ENCODE results near the gene MMP12.
"Not testable (repeated sequence)": the region's sequence is repeated elsewhere in the genome, so short reads cannot be mapped to it uniquely, and the experiment has no call there.

Gene MMP12

DNA sequence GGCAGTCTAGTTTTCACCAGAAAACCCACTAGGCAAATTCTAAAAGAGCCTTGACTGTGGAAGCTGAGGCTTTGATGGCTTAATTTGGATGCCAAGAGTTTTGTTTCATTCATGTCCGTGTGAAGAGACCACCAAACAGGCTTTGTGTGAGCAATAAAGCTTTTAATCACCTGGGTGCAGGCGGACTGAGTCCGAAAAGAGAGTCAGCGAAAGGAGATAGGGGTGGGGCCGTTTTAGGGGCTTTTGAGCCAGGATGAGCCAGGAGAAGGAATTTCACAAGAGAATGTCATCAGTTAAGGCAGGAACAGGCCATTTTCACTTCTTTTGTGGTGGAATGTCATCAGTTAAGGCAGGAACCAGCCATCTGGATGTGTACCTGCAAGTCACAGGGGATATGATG, 29.1 kb upstream of the MMP12 start:
- H3K4me2 ChIP-seq (ENCODE audit: insufficient read depth, low read length); H3K27me3 ChIP-seq (ENCODE audit: insufficient read depth, low read length, poor library complexity); H4K20me1 ChIP-seq (ENCODE audit: insufficient read depth, low read length); H3K27ac ChIP-seq (ENCODE audit: low read length); ATAC-seq (ENCODE audit: insufficient read depth, low read depth); H3K9ac ChIP-seq (ENCODE audit: low read depth, low read length); H2AFZ ChIP-seq (ENCODE audit: low read depth, low read length); H3K4me1 ChIP-seq (ENCODE audit: insufficient read depth, low read length); H3K36me3 ChIP-seq (ENCODE audit: insufficient read depth, low read length); DNase-seq; H3K4me3 ChIP-seq (ENCODE audit: low read depth in 1 of 2, low read length in 2 of 2); H3K9me3 ChIP-seq (ENCODE audit: insufficient read depth, low read length, severe bottlenecking); H3K79me2 ChIP-seq (ENCODE audit: insufficient read depth, low read length): not testable (repeated sequence)

DNA sequence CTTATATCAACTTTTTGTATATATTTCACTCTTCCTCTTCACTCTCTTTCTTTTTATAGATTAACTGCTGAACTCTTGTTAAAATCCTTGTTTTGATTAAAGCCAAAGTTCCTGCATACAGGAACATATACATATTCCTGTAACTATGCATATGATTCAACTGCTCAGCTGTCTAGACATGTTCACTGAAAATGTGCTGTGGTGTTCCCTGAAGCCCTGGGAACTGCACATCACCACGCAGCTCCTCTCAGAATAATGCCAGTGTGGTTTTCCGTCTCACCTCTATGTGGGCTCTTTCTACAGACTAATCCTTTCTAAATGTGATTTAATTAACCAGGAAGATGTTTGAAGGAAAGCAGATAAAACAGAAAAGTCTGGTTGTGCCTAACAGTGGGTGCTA, 25.6 kb upstream of the MMP12 start:
- H3K79me2 ChIP-seq (ENCODE audit: insufficient read depth, low read length), result no peaks in the 10 kb centered on the region
- H3K9me3 ChIP-seq (ENCODE audit: insufficient read depth, low read length, severe bottlenecking), result no peaks in the 10 kb centered on the region
- no peaks in the 10 kb centered on the region for H4K20me1 ChIP-seq (ENCODE audit: insufficient read depth, low read length)
- H3K27me3 ChIP-seq (ENCODE audit: insufficient read depth, low read length, poor library complexity), result no peaks in the 10 kb centered on the region
- H3K36me3 ChIP-seq (ENCODE audit: insufficient read depth, low read length), result no peaks in the 10 kb centered on the region
- H3K4me1 ChIP-seq (ENCODE audit: insufficient read depth, low read length), result no peaks in the 10 kb centered on the region
- H3K9ac ChIP-seq (ENCODE audit: low read depth, low read length), result no peak overlapping the region
- no peak overlapping the region for H3K4me2 ChIP-seq (ENCODE audit: insufficient read depth, low read length)
- H3K4me3 ChIP-seq (ENCODE audit: low read depth in 1 of 2, low read length in 2 of 2), result no peak overlapping the region
- ATAC-seq (ENCODE audit: insufficient read depth, low read depth) (no peak), DNase-seq (no peak)
- H3K27ac ChIP-seq (ENCODE audit: low read length), result no peak overlapping the region
- TF ChIP-seq, protein P1, sequence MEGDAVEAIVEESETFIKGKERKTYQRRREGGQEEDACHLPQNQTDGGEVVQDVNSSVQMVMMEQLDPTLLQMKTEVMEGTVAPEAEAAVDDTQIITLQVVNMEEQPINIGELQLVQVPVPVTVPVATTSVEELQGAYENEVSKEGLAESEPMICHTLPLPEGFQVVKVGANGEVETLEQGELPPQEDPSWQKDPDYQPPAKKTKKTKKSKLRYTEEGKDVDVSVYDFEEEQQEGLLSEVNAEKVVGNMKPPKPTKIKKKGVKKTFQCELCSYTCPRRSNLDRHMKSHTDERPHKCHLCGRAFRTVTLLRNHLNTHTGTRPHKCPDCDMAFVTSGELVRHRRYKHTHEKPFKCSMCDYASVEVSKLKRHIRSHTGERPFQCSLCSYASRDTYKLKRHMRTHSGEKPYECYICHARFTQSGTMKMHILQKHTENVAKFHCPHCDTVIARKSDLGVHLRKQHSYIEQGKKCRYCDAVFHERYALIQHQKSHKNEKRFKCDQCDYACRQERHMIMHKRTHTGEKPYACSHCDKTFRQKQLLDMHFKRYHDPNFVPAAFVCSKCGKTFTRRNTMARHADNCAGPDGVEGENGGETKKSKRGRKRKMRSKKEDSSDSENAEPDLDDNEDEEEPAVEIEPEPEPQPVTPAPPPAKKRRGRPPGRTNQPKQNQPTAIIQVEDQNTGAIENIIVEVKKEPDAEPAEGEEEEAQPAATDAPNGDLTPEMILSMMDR (IDR thresholded peaks at IDR 0.05; ENCODE audit: borderline replicate concordance, extremely low read depth, low read length, poor library complexity, severe bottlenecking), result no peak
- no peak for TF ChIP-seq EZH2 (IDR thresholded peaks at IDR 0.05; ENCODE audit: borderline replicate concordance, low read depth, low read length, severe bottlenecking)
- no peak overlapping the region for H2AFZ ChIP-seq (ENCODE audit: low read depth, low read length)

DNA sequence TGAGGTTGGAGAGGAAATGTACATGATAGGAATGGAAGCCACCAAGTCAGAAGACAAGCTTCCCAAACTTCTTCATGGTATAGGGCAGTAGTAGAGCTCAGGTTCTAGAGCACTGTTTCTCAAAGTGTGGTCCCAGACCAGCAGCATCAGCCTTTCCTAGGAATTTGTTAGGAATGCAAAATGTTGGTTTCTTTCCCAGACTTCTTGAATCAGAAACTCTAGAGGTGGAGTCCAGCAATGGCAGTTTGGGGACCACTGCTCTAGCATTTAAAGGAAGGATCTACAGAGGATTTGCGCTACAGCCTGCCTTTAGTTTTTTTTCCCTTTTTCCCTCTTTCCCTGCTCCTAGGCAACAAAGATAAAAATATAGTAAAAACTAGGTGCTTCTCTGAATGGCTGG, 17.0 kb upstream of the MMP12 start:
- no peak for DNase-seq
- Histone ChIP-seq H4K20me1 (ENCODE audit: insufficient read depth, low read length) (no peaks in the 10 kb centered on the region), H3K27ac (ENCODE audit: low read length) (no peak overlapping the region), H3K4me2 (ENCODE audit: insufficient read depth, low read length) (no peak overlapping the region), H3K27me3 (ENCODE audit: insufficient read depth, low read length, poor library complexity) (no peaks in the 10 kb centered on the region), H3K4me3 (ENCODE audit: low read depth in 1 of 2, low read length in 2 of 2) (no peak overlapping the region), H3K79me2 (ENCODE audit: insufficient read depth, low read length) (no peaks in the 10 kb centered on the region), H3K9me3 (ENCODE audit: insufficient read depth, low read length, severe bottlenecking) (no peaks in the 10 kb centered on the region), H2AFZ (ENCODE audit: low read depth, low read length) (no peak overlapping the region), H3K9ac (ENCODE audit: low read depth, low read length) (no peak overlapping the region), H3K4me1 (ENCODE audit: insufficient read depth, low read length) (no peaks in the 10 kb centered on the region), H3K36me3 (ENCODE audit: insufficient read depth, low read length) (no peaks in the 10 kb centered on the region)
- ATAC-seq (ENCODE audit: insufficient read depth, low read depth), result no peak
- TF ChIP-seq, protein P1 (IDR thresholded peaks at IDR 0.05; ENCODE audit: borderline replicate concordance, extremely low read depth, low read length, poor library complexity, severe bottlenecking), result no peak
- TF ChIP-seq EZH2 (IDR thresholded peaks at IDR 0.05; ENCODE audit: borderline replicate concordance, low read depth, low read length, severe bottlenecking), result no peak

DNA sequence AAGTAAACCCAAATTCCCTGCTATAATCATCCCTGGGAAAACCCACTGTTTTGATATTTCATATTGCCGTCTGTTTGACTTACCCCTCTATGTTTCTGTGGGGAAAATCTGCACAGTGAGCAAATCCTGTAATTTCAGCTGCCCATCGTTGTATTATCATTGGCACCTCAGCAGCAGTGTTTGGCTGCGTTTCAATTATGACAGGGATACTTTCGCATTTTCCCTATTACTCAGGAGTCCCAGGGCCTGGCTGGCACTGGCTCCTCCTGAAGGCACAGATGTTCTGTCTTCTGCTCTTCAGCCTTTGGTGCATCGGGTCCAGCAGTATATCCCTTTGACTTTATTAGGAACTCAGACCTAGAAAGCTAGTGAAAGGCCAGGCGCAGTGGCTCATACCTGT, 12.2 kb upstream of the MMP12 start:
- no peak overlapping the region for H3K4me2 ChIP-seq (ENCODE audit: insufficient read depth, low read length)
- TF ChIP-seq, protein P1 (IDR thresholded peaks at IDR 0.05; ENCODE audit: borderline replicate concordance, extremely low read depth, low read length, poor library complexity, severe bottlenecking), result no peak
- TF ChIP-seq EZH2 (IDR thresholded peaks at IDR 0.05; ENCODE audit: borderline replicate concordance, low read depth, low read length, severe bottlenecking), result no peak

More for the DNA sequence above, 12.2 kb upstream of the MMP12 start:
- Histone ChIP-seq H2AFZ (ENCODE audit: low read depth, low read length) (no peak overlapping the region), H3K79me2 (ENCODE audit: insufficient read depth, low read length) (no peaks in the 10 kb centered on the region), H4K20me1 (ENCODE audit: insufficient read depth, low read length) (no peaks in the 10 kb centered on the region), H3K4me3 (ENCODE audit: low read depth in 1 of 2, low read length in 2 of 2) (no peak overlapping the region), H3K9me3 (ENCODE audit: insufficient read depth, low read length, severe bottlenecking) (no peaks in the 10 kb centered on the region), H3K36me3 (ENCODE audit: insufficient read depth, low read length) (no peaks in the 10 kb centered on the region), H3K27ac (ENCODE audit: low read length) (no peak overlapping the region), H3K9ac (ENCODE audit: low read depth, low read length) (no peak overlapping the region), H3K4me1 (ENCODE audit: insufficient read depth, low read length) (no peaks in the 10 kb centered on the region), H3K27me3 (ENCODE audit: insufficient read depth, low read length, poor library complexity) (no peaks in the 10 kb centered on the region)
- DNase-seq (no peak), ATAC-seq (ENCODE audit: insufficient read depth, low read depth) (no peak)
